Lung (tissue), 12 donors: ENCODE results near the gene TAF8. TPM values are rescaled to one million over a fixed set of nuclear protein-coding genes. Genes with fewer than 3 reads are reported as not detected.

Experiments
- ATAC-seq: fragments of 200-7000 bp; cut with Tn5 transposase; one replicate; pipeline ENCODE4 v1.9.1; 2020; ENCODE audit warnings: moderate number of reproducible peaks; ENCODE audit not compliant: insufficient read depth, low FRiP score
- DNase-seq, 3 donors: peaks; one replicate each; pipeline ENCODE4 v3.0.0-alpha.2; 2013 to 2017
- H3K27ac ChIP-seq, 2 donors: one replicate each; pipeline ENCODE4 v1.5.1; 2013; ENCODE audit warnings: mild to moderate bottlenecking in 2 of 2, moderate library complexity in 2 of 2, control low read depth in 1 of 2, inconsistent platforms in 1 of 2, low read depth in 1 of 2, low read length in 1 of 2
- H3K27me3 ChIP-seq, 3 donors: one replicate each; pipeline ENCODE4 v1.5.1; 2013; ENCODE audit warnings: low read length in 2 of 3; ENCODE audit not compliant: control insufficient read depth in 3 of 3, insufficient read depth in 3 of 3
- H3K36me3 ChIP-seq, 4 donors: one replicate each; pipeline ENCODE4 v1.5.1; 2013; ENCODE audit warnings: low read length in 4 of 4, mild to moderate bottlenecking in 1 of 4, moderate library complexity in 1 of 4; ENCODE audit not compliant: control insufficient read depth in 4 of 4, insufficient read depth in 4 of 4
- H3K4me1 ChIP-seq, 5 donors: one replicate each; pipeline ENCODE4 v1.5.1; 2013; ENCODE audit warnings: low read length in 5 of 5, mild to moderate bottlenecking in 2 of 5, moderate library complexity in 1 of 5; ENCODE audit not compliant: control insufficient read depth in 5 of 5, insufficient read depth in 5 of 5
- H3K4me3 ChIP-seq: one replicate; pipeline ENCODE4 v1.5.1; 2013; ENCODE audit warnings: mild to moderate bottlenecking, control low read depth, moderate library complexity
- H3K9ac ChIP-seq, 2 donors: one replicate each; pipeline ENCODE4 v1.5.1; 2013; ENCODE audit warnings: low read length in 2 of 2, control low read depth in 1 of 2; ENCODE audit not compliant: insufficient read depth in 1 of 2
- H3K9me3 ChIP-seq, 4 donors: one replicate each; pipeline ENCODE4 v1.5.1; 2013; ENCODE audit warnings: low read length in 3 of 4, mild to moderate bottlenecking in 1 of 4, moderate library complexity in 1 of 4; ENCODE audit not compliant: control insufficient read depth in 4 of 4, insufficient read depth in 3 of 4
- CTCF ChIP-seq: IDR thresholded peaks from 2 replicates; pipeline ENCODE4 v1.5.1; 2012; ENCODE audit warnings: mild to moderate bottlenecking; ENCODE audit errors: control extremely low read depth, extremely low read depth
- WGBS, 2 donors: extraction: QIAGEN DNeasy Blood & Tissue Kit; methylation state at CpG; one replicate each; pipeline ENCODE4 v1.1.7; 2013; 5-methylcytosine and 5-hydroxymethylcytosine counted together
- polyA plus RNA-seq, 2 donors: library from polyadenylated mRNA; stranded (reverse); fragments of 200-250 nt; gene quantifications; one replicate each; pipeline ENCODE4 v1.2.1, GENCODE V29; 2013
- total RNA-seq, 2 donors: library from RNA; depleted of rRNA in 1 of 2; stranded (reverse); fragments of >200 nt in 1 of 2; gene quantifications; one replicate each; pipeline ENCODE4 v1.2.1, GENCODE V29; 2014 to 2021
- donor health status: control.
- donor health status: control.
- donor health status: Bipolar disorder and iron deficiency.
- donor health status: healthy.
- donor health status: DM: yes; HTN: yes; CAD: no.

Gene TAF8
- total and polyA plus RNA-seq, 4 donors = 14.0 to 26.7 (median 17.0) TPM

DNA sequence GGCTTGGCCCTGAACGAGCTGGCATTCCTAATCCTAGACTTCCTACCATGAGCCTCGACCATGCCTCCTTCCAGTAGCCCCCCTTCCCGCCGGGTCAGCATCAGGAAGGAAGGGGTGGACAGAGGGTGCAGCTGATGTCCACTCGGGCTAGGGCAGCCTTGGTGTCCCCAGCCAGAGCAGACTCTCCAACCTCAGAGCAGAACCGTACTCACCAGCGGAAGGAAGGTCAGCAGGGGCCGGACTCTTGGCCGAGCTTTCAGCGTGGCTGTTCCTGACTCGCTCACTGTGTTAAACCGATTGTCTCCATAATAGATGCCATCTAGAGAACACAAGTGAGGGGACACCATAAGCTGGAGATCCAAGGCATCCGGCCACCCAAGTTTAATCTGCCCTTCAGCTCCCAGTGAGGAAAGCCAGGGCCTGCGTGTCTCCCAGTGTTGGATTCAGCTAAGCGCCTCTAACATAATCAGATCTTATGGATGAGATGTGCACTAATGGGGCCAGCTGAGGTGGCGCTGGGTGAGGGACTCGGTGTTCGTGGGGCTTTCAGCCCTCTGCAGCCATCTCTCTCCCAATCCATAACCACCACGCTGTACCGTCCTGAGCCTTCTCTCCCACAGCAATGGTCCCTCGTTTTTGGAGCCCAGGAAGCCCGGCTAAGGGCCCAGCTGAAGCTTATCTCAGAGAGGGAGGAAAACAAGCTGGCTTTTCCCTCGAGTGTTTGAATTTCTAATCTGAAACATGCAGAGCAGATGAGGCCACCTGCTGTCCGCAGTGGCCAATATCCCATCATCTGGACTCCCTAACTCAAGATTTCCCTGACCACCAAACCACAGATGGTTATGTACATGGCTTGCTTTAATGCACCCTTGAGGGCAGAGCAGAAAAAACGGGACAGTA, 78.4 kb downstream of the TAF8 start:
- Histone ChIP-seq H3K27me3 (no peaks in the 10 kb centered on the region), H3K9ac (no peak overlapping the region), H3K4me3 (no peak overlapping the region), H3K27ac (no peak overlapping the region), H3K9me3 (no peaks in the 10 kb centered on the region), H3K4me1 (no peaks in the 10 kb centered on the region), H3K36me3 (peaks cover 0 to 1% (median 0%) of the 10 kb centered on the region in 4 donors)
- no peak for TF ChIP-seq CTCF
- DNase-seq = no peak
- WGBS, 2 donors = 72 to 84% methylated on average over 25 of the region's 25 CpGs
- no peak for ATAC-seq

DNA sequence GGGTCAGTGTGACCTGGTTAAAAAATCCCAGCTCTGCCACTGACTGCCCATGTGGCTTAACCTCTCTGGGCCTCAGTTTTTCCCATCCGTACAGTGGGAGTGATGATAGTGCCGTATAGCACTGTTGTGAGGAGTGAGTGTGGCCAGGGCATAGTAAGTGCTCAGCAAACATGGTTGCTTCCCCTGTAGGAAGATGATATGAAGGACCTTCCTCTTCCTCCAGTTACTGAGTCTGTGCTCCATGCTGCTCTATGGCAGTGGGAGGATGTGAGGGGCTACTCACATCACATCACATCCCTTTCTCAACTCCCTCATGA, 79.0 kb downstream of the TAF8 start:
- H3K9me3 ChIP-seq = no peaks in the 10 kb centered on the region
- H3K36me3 ChIP-seq = peaks cover 0 to 1% (median 0%) of the 10 kb centered on the region in 4 donors
- H3K4me1 ChIP-seq = no peaks in the 10 kb centered on the region
- no peak overlapping the region for H3K9ac ChIP-seq
- no peak overlapping the region for H3K4me3 ChIP-seq
- TF ChIP-seq CTCF = no peak
- DNase-seq (no peak), ATAC-seq (no peak)
- no peaks in the 10 kb centered on the region for H3K27me3 ChIP-seq
- H3K27ac ChIP-seq = no peak overlapping the region
- 72 to 85% methylated on average over 2 of the region's 2 CpGs for WGBS, 2 donors

GRCh38 chr6:42131531-42131930, 81.2 kb downstream of the TAF8 start:
- no peaks in the 10 kb centered on the region for H3K9me3 ChIP-seq
- 85 to 88% methylated on average over 11 of the region's 11 CpGs for WGBS, 2 donors
- no peak overlapping the region for H3K27ac ChIP-seq
- TF ChIP-seq CTCF = no peak
- no peaks in the 10 kb centered on the region for H3K27me3 ChIP-seq
- no peak overlapping the region for H3K9ac ChIP-seq
- DNase-seq (no peak), ATAC-seq (no peak)
- H3K4me3 ChIP-seq = no peak overlapping the region
- H3K36me3 ChIP-seq = no peaks in the 10 kb centered on the region
- H3K4me1 ChIP-seq = no peaks in the 10 kb centered on the region
